ENCODE data around the gene BBOX1.

Gene BBOX1

GRCh38 chr11:27060816-27061460 is 20.3 kb downstream of the BBOX1 start:
- Histone ChIP-seq H3K27ac (no peak overlapping the region), H3K9ac (ENCODE audit: insufficient read length) (no peak overlapping the region), H3K36me3 (ENCODE audit: insufficient read depth, low read length) (no peaks in the 10 kb centered on the region), H3K4me3 (no peak overlapping the region), H3K9me3 (ENCODE audit: low read depth, low read length) (no peaks in the 10 kb centered on the region)
- DNase-seq (ENCODE audit: low read depth, low spot score) = no peak
- no peak for TF ChIP-seq FOXP2 (optimal IDR thresholded peaks at IDR 0.05; ENCODE audit: control extremely low read depth, extremely low read length, insufficient read depth)

- H3K9me3 ChIP-seq (ENCODE audit: low read depth, low read length) = no peaks in the 10 kb centered on the region
- no peaks in the 10 kb centered on the region for H3K36me3 ChIP-seq (ENCODE audit: insufficient read depth, low read length)
- no peak overlapping the region for H3K4me3 ChIP-seq
- no peak overlapping the region for H3K9ac ChIP-seq (ENCODE audit: insufficient read length)
- no peak for TF ChIP-seq EZH2 (IDR thresholded peaks at IDR 0.05)
- no peak for TF ChIP-seq FOXP2 (optimal IDR thresholded peaks at IDR 0.05; ENCODE audit: control extremely low read depth, extremely low read length, insufficient read depth)
- no peak overlapping the region for H3K27ac ChIP-seq
- DNase-seq (ENCODE audit: low read depth, low spot score) = no peak
Observed at GRCh38 chr11:27061461-27061821, 20.8 kb downstream of the BBOX1 start.

GRCh38 chr11:27064086-27064485 is 23.5 kb downstream of the BBOX1 start:
- no peak for DNase-seq (ENCODE audit: low read depth, low spot score)
- no peak overlapping the region for H3K27ac ChIP-seq
- TF ChIP-seq POLR2AphosphoS5 (IDR thresholded peaks at IDR 0.05; ENCODE audit: borderline replicate concordance, low read depth, low read length) = no peak
- no peak for TF ChIP-seq EZH2 (IDR thresholded peaks at IDR 0.05)
- no peak for TF ChIP-seq FOXP2 (optimal IDR thresholded peaks at IDR 0.05; ENCODE audit: control extremely low read depth, extremely low read length, insufficient read depth)

GRCh38 chr11:27075192-27075591 is 34.6 kb downstream of the BBOX1 start:
- DNase-seq (ENCODE audit: low read depth, low spot score) = no peak
- no peak overlapping the region for H3K9ac ChIP-seq (ENCODE audit: insufficient read length)

More at GRCh38 chr11:27064086-27064485, 23.5 kb downstream of the BBOX1 start:
- H3K9ac ChIP-seq (ENCODE audit: insufficient read length) = no peak overlapping the region
- H3K4me3 ChIP-seq = no peak overlapping the region
- H3K36me3 ChIP-seq (ENCODE audit: insufficient read depth, low read length) = no peaks in the 10 kb centered on the region
- H3K9me3 ChIP-seq (ENCODE audit: low read depth, low read length) = no peaks in the 10 kb centered on the region

DNA sequence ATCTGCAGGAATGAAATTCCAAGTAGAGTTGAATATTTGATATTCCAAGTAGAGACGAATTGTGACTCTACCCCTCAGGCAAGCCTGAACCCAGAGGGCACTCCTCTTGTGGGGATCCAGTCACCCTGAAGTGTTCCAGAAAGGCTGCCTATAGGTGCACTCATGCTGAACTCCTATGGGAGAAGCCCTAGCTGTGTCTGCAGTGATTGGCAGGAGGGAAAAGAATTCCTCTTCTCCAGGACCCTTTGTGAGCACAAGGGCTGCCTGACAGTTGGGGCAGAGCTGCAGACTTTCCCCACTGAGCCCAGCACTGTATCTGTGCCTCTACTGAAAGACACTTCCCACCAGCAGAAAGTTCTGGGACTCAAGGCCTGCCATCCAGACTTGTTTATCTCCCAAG is 35.0 kb downstream of the BBOX1 start:
- H3K36me3 ChIP-seq (ENCODE audit: insufficient read depth, low read length) = no peaks in the 10 kb centered on the region
- no peak for DNase-seq (ENCODE audit: low read depth, low spot score)
- no peak for TF ChIP-seq EZH2 (IDR thresholded peaks at IDR 0.05)
- TF ChIP-seq FOXP2 (optimal IDR thresholded peaks at IDR 0.05; ENCODE audit: control extremely low read depth, extremely low read length, insufficient read depth) = no peak
- no peak for TF ChIP-seq POLR2AphosphoS5 (IDR thresholded peaks at IDR 0.05; ENCODE audit: borderline replicate concordance, low read depth, low read length)

More at GRCh38 chr11:27075192-27075591, 34.6 kb downstream of the BBOX1 start:
- Histone ChIP-seq H3K9me3 (ENCODE audit: low read depth, low read length) (no peaks in the 10 kb centered on the region), H3K36me3 (ENCODE audit: insufficient read depth, low read length) (no peaks in the 10 kb centered on the region), H3K27ac (no peak overlapping the region), H3K4me3 (no peak overlapping the region)
- TF ChIP-seq POLR2AphosphoS5 (IDR thresholded peaks at IDR 0.05; ENCODE audit: borderline replicate concordance, low read depth, low read length) = no peak
- TF ChIP-seq FOXP2 (optimal IDR thresholded peaks at IDR 0.05; ENCODE audit: control extremely low read depth, extremely low read length, insufficient read depth) = no peak
- no peak for TF ChIP-seq EZH2 (IDR thresholded peaks at IDR 0.05)

DNA sequence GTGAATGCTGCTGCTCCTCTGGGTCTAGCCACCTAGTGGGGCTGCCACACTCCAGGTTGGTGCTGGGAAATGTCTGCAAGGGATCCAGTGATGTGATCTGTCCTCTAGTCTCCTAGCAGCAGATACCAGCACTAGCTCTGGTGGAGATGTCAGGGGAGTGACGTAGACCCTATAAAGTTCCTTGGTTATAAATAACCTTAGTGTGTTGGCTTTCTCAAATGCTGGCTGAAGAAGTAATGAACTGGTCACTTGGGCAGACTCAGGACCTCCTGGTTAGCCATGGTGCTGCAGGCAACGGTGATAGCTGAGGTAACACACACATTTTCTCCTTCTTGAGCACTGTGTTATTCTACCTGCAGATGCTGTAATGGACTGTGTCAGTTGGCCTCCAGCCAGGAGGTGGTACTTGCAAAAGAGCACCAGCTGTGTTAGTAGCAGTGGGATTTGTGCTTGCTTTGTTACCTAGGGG is 35.5 kb downstream of the BBOX1 start:
- TF ChIP-seq EZH2 (IDR thresholded peaks at IDR 0.05) = no peak
- TF ChIP-seq FOXP2 (optimal IDR thresholded peaks at IDR 0.05; ENCODE audit: control extremely low read depth, extremely low read length, insufficient read depth) = no peak
- TF ChIP-seq POLR2AphosphoS5 (IDR thresholded peaks at IDR 0.05; ENCODE audit: borderline replicate concordance, low read depth, low read length) = no peak
- no peak overlapping the region for H3K4me3 ChIP-seq
- H3K9ac ChIP-seq (ENCODE audit: insufficient read length) = no peak overlapping the region
- no peak overlapping the region for H3K27ac ChIP-seq
- no peaks in the 10 kb centered on the region for H3K36me3 ChIP-seq (ENCODE audit: insufficient read depth, low read length)
- H3K9me3 ChIP-seq (ENCODE audit: low read depth, low read length) = no peaks in the 10 kb centered on the region
- DNase-seq (ENCODE audit: low read depth, low spot score) = no peak

More for the DNA sequence above, 35.0 kb downstream of the BBOX1 start:
- no peak overlapping the region for H3K4me3 ChIP-seq
- H3K9me3 ChIP-seq (ENCODE audit: low read depth, low read length) = no peaks in the 10 kb centered on the region
- H3K27ac ChIP-seq = no peak overlapping the region
- H3K9ac ChIP-seq (ENCODE audit: insufficient read length) = no peak overlapping the region

DNA sequence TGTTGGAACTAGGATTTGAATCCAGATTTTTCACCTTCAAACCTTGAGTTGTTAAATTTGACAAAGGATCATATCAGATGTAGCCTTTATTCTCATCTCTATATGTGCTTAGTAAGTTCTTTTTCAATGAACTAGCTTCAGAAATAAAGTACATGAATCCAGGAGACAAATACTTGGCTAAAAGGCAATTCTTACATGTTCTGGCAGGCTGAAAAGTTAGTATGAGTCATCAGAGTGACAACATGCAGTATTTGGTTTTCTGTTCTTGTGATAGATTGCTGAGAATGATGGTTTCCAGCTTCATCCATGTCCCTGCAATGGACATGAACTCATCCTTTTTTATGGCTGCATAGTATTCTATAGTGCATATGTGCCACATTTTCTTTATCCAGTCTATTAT is 40.4 kb downstream of the BBOX1 start:
- no peak overlapping the region for H3K9ac ChIP-seq (ENCODE audit: insufficient read length)
- H3K27ac ChIP-seq = no peak overlapping the region
- TF ChIP-seq EZH2 (IDR thresholded peaks at IDR 0.05) (no peak), POLR2AphosphoS5 (IDR thresholded peaks at IDR 0.05; ENCODE audit: borderline replicate concordance, low read depth, low read length) (no peak), FOXP2 (optimal IDR thresholded peaks at IDR 0.05; ENCODE audit: control extremely low read depth, extremely low read length, insufficient read depth) (no peak)
- H3K36me3 ChIP-seq (ENCODE audit: insufficient read depth, low read length) = no peaks in the 10 kb centered on the region
- no peak for DNase-seq (ENCODE audit: low read depth, low spot score)
- H3K9me3 ChIP-seq (ENCODE audit: low read depth, low read length) = no peaks in the 10 kb centered on the region
- no peak overlapping the region for H3K4me3 ChIP-seq

DNA sequence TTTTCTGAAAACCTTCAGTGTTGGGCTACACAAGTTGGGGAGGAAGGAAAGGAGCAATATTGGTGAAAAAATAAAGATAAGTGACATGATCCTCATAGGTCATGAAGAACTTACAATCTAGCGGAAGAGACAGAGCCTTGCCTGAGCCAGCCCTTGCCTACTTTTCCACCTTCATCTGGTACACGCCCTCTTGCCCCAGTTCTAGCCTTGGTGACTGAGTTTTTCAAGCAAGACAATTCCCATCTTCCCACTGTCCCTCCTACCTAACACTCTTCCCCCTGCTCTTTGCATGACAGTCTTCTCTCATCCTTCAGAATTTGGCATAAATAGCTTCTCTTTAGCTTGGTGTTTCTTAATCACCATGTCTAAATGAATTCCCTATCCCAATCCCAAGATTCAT is 42.6 kb downstream of the BBOX1 start:
- Histone ChIP-seq H3K4me3 (no peak overlapping the region), H3K27ac (no peak overlapping the region), H3K36me3 (ENCODE audit: insufficient read depth, low read length) (no peaks in the 10 kb centered on the region), H3K9ac (ENCODE audit: insufficient read length) (no peak overlapping the region), H3K9me3 (ENCODE audit: low read depth, low read length) (no peaks in the 10 kb centered on the region)
- no peak for TF ChIP-seq EZH2 (IDR thresholded peaks at IDR 0.05)
- no peak for TF ChIP-seq POLR2AphosphoS5 (IDR thresholded peaks at IDR 0.05; ENCODE audit: borderline replicate concordance, low read depth, low read length)
- no peak for TF ChIP-seq FOXP2 (optimal IDR thresholded peaks at IDR 0.05; ENCODE audit: control extremely low read depth, extremely low read length, insufficient read depth)
- no peak for DNase-seq (ENCODE audit: low read depth, low spot score)

- Histone ChIP-seq H3K36me3 (ENCODE audit: insufficient read depth, low read length) (no peaks in the 10 kb centered on the region), H3K9me3 (ENCODE audit: low read depth, low read length) (no peaks in the 10 kb centered on the region), H3K4me3 (no peak overlapping the region), H3K9ac (ENCODE audit: insufficient read length) (no peak overlapping the region), H3K27ac (no peak overlapping the region)
- no peak for TF ChIP-seq EZH2 (IDR thresholded peaks at IDR 0.05)
- no peak for TF ChIP-seq FOXP2 (optimal IDR thresholded peaks at IDR 0.05; ENCODE audit: control extremely low read depth, extremely low read length, insufficient read depth)
- no peak for TF ChIP-seq POLR2AphosphoS5 (IDR thresholded peaks at IDR 0.05; ENCODE audit: borderline replicate concordance, low read depth, low read length)
- no peak for DNase-seq (ENCODE audit: low read depth, low spot score)
Observed at GRCh38 chr11:27083782-27084181, 43.2 kb downstream of the BBOX1 start.
